ENCODE data around the gene MAGEF1. TPM values are rescaled to one million over a fixed set of nuclear protein-coding genes. Genes with fewer than 3 reads are reported as not detected.

MAGEF1 gene, protein sequence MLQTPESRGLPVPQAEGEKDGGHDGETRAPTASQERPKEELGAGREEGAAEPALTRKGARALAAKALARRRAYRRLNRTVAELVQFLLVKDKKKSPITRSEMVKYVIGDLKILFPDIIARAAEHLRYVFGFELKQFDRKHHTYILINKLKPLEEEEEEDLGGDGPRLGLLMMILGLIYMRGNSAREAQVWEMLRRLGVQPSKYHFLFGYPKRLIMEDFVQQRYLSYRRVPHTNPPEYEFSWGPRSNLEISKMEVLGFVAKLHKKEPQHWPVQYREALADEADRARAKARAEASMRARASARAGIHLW
- 76.3 and 80.3 TPM in 2 replicates for total RNA-seq
- long read RNA-seq, partial matches to known transcripts = 0 of 5 reads
- long read RNA-seq, other reads (novel, unspliced or antisense) = 1 of 5 reads

- peak; percentile 76 for DNase-seq (ENCODE audit: low read depth, low spot score)
- peak within 1 kb of the TSS; percentile 99 for H3K27ac Mint-ChIP-seq (ENCODE audit: unreplicated experiment)
- H3K27me3 Mint-ChIP-seq (ENCODE audit: low read depth) = no peaks in the 10 kb centered on the region
- peak within 1 kb of the TSS; percentile 92 for H3K4me3 Mint-ChIP-seq
- TF ChIP-seq, protein P1, sequence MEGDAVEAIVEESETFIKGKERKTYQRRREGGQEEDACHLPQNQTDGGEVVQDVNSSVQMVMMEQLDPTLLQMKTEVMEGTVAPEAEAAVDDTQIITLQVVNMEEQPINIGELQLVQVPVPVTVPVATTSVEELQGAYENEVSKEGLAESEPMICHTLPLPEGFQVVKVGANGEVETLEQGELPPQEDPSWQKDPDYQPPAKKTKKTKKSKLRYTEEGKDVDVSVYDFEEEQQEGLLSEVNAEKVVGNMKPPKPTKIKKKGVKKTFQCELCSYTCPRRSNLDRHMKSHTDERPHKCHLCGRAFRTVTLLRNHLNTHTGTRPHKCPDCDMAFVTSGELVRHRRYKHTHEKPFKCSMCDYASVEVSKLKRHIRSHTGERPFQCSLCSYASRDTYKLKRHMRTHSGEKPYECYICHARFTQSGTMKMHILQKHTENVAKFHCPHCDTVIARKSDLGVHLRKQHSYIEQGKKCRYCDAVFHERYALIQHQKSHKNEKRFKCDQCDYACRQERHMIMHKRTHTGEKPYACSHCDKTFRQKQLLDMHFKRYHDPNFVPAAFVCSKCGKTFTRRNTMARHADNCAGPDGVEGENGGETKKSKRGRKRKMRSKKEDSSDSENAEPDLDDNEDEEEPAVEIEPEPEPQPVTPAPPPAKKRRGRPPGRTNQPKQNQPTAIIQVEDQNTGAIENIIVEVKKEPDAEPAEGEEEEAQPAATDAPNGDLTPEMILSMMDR (conservative IDR thresholded peaks at IDR 0.05) = no peak
- peaks cover 49% of the 10 kb centered on the region for H3K4me1 Mint-ChIP-seq
- H3K36me3 Mint-ChIP-seq (ENCODE audit: low read depth) = peaks cover 21% of the 10 kb centered on the region
- H3K9me3 Mint-ChIP-seq = no peaks in the 10 kb centered on the region
Measured at GRCh38 chr3:184711493-184712247, at the start of gene MAGEF1. Gene MAGEF1, minus strand, starts transcription at chr3:184712064. Its CDS starts 243 bp downstream, at chr3:184711821.

DNA sequence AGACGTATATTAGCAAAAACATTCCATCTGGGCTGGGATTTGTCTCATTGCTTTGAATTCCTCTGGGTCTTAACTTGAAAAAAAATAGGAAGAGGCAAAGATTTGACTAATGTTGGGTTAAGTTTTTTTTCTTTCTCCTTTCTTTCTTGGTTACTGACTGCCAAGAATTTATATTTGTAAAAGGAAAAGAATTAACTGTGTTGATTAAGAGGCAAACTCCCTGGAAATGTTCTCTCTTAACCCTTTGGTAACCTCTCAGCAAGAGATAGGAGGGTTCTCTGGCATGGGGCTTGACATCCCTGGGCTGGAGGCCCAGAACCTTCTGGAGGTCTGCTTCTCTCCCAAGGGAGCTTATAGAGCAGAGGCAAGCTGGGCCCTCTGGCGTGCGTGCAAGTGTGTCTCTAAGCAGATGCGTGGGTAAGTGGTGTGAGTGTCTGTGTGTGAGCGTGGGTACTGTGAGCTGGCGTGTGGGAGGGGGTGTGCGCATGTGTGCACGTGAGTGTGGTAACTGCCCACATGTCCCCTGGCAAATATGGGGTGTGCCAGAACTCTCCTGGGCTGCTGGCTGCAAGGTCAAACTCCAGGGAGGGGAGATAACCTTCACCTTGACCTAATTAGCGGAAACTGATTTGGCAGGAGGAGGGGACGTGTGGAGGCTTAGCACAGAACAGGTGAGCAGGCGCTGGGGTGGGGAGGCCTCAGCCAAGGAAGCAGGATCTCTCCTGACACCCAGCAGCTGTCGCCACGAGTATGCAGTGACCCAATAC, 49.4 kb upstream of the MAGEF1 start:
- Mint-ChIP-seq H3K27ac (ENCODE audit: unreplicated experiment) (no peak overlapping the region), H3K27me3 (ENCODE audit: low read depth) (peaks cover 4% of the 10 kb centered on the region)

DNA sequence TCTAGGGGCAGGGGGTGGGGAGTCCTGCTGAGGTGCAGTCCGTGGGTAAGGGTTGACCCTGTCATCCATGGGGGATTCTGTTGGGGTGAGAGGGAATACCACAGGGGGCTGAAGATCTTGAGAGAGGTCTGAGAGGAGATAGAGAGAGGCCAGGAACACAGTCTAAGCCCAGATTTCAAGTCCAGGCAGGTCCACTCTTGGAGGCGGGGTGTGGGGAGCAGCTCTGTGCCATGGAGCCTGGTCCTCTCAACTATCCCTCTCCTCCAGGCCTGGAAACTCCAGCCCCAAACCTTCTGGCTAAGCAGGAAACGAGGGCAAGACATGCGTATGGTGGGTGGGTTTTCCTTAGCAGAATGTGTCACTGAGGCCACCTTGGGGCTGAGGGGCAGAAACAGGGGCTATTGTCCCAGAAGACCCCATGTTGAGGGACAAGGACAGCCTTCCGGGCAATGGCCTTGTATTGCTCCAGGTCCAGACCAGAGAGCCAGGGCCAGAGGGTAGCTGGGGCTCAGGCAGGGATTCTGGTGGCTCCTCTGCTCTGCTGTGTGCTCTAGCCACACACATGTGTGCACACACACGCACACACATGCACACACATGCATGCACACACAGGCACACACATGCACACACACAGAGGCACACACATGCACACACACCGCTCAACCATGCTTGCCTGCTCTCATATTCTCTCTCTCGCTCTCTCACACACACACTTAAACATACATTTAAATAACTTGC, 48.6 kb upstream of the MAGEF1 start:
- peaks cover 4% of the 10 kb centered on the region for H3K27me3 Mint-ChIP-seq (ENCODE audit: low read depth)
- no peak for DNase-seq (ENCODE audit: low read depth, low spot score)
- no peak overlapping the region for H3K4me3 Mint-ChIP-seq
- no peak overlapping the region for H3K27ac Mint-ChIP-seq (ENCODE audit: unreplicated experiment)
- H3K36me3 Mint-ChIP-seq (ENCODE audit: low read depth) = no peaks in the 10 kb centered on the region
- no peaks in the 10 kb centered on the region for H3K9me3 Mint-ChIP-seq
- TF ChIP-seq, protein P1 (conservative IDR thresholded peaks at IDR 0.05) = no peak
- peaks cover 16% of the 10 kb centered on the region for H3K4me1 Mint-ChIP-seq

More for the DNA sequence above, 49.4 kb upstream of the MAGEF1 start:
- TF ChIP-seq, protein P1 (conservative IDR thresholded peaks at IDR 0.05) = no peak
- no peaks in the 10 kb centered on the region for H3K9me3 Mint-ChIP-seq
- no peaks in the 10 kb centered on the region for H3K36me3 Mint-ChIP-seq (ENCODE audit: low read depth)
- H3K4me3 Mint-ChIP-seq = no peak overlapping the region
- no peak for DNase-seq (ENCODE audit: low read depth, low spot score)
- H3K4me1 Mint-ChIP-seq = peaks cover 16% of the 10 kb centered on the region

DNA sequence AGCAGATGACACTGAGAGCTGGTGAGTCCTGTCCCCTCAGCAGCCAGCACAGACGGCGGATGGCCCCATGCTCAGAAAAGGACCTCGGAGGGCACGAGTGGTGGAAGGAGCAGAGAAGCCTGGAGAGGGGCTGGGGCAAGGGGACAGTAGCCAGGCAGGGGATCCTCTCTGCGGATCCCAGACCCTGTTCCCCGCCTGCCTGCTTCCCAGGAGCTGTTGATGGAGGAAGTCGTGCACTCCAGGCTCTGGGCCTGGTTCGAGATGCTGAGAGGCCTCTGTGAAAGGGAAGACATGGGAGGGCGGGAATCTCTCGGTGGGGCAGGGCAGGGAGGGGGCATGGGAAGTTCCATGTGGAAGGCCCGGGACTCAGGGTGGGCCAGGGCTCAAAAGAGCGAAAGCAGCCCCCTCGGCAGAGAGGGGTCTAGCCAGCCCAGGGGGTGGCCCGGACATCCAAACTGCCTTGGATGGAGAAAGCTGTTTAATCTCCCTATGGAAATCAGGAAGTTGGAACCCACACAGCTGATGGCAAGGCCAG, 47.9 kb upstream of the MAGEF1 start:
- Mint-ChIP-seq H3K36me3 (ENCODE audit: low read depth) (no peaks in the 10 kb centered on the region), H3K9me3 (no peaks in the 10 kb centered on the region), H3K4me3 (no peak overlapping the region), H3K27me3 (ENCODE audit: low read depth) (peaks cover 4% of the 10 kb centered on the region), H3K27ac (ENCODE audit: unreplicated experiment) (no peak overlapping the region), H3K4me1 (peaks cover 16% of the 10 kb centered on the region)
- TF ChIP-seq, protein P1 (conservative IDR thresholded peaks at IDR 0.05) = no peak
- DNase-seq (ENCODE audit: low read depth, low spot score) = no peak

All from neural crest cell (in vitro differentiated cells).